Keratinocyte (primary cell): ENCODE results near the gene SULT2B1.

Experiments
- CTCF ChIP-seq, 3 experiments: IDR thresholded peaks in 1 of 3; conservative IDR thresholded peaks in 1 of 3; optimal IDR thresholded peaks in 1 of 3; 2 replicates in 2 of 3; 3 replicates in 1 of 3; pipeline versions ENCODE3 to v1.5.1; 2011; ENCODE audit warnings: low read length in 3 of 3, mild to moderate bottlenecking in 3 of 3, moderate library complexity in 2 of 3, control low read depth in 1 of 3, inconsistent platforms in 1 of 3; ENCODE audit not compliant: insufficient read depth in 2 of 3; ENCODE audit errors: extremely low read depth in 1 of 3
- EZH2 ChIP-seq: IDR thresholded peaks from one replicate; pipeline ENCODE4 v1.6.1; 2012; ENCODE audit warnings: inconsistent platforms, mild to moderate bottlenecking, low read length, moderate library complexity

- TF ChIP-seq CTCF (optimal IDR thresholded peaks at IDR 0.05 in 1 of 3, IDR thresholded peaks at IDR 0.05 in 1 of 3, conservative IDR thresholded peaks at IDR 0.05 in 1 of 3; ENCODE audit: extremely low read depth in 1 of 3, insufficient read depth in 2 of 3, low read length in 3 of 3): no peak
- no peak for TF ChIP-seq EZH2
These were observed 62.0 kb downstream of the SULT2B1 start for GRCh38 chr19:48613852-48614435.
